Muscle of back (tissue), 11 donors: ENCODE data around the gene MRPL40. TPM values are rescaled to one million over a fixed set of nuclear protein-coding genes. Genes with fewer than 3 reads are reported as not detected.

Experiments used
- DNase-seq, 3 donors: peaks; one replicate each; pipeline versions ENCODE4 v3.0.0 to v3.0.0-alpha.2; 2013
- polyA plus RNA-seq, 10 donors: library from polyadenylated mRNA; unstranded; fragments of 120-200 nt; gene quantifications; one replicate each; pipeline ENCODE4 v1.2.1, GENCODE V29; 2013; ENCODE audit not compliant: insufficient read length in 10 of 10

MRPL40 gene
- polyA plus RNA-seq, 10 donors, result 28.0 to 36.7 (median 32.4) TPM

- DNase-seq, result no peak
These were observed 25.6 kb downstream of the MRPL40 start for GRCh38 chr22:19457828-19458428.

- DNase-seq, result no peak
These were observed 27.7 kb downstream of the MRPL40 start for GRCh38 chr22:19460036-19460435.

DNA sequence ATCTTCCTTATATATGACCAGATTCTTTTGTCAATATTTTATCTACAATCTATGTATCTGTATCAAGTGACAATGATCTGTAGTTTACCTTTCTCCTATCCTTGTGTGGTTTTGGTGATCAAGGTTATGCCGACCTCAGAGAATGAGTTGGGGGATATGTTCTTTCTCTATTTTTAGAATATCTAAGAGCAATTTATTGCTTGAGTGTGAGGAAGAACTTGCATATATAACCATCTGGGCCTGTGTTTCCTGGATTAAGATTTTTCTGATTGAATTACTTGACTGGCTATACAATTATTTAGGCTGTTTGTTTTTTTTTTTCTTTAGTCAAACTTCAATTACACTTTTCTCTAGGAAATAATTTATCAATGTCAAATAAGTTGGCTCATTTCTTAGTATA lies 29.2 kb downstream of the MRPL40 start:
- no peak for DNase-seq

DNA sequence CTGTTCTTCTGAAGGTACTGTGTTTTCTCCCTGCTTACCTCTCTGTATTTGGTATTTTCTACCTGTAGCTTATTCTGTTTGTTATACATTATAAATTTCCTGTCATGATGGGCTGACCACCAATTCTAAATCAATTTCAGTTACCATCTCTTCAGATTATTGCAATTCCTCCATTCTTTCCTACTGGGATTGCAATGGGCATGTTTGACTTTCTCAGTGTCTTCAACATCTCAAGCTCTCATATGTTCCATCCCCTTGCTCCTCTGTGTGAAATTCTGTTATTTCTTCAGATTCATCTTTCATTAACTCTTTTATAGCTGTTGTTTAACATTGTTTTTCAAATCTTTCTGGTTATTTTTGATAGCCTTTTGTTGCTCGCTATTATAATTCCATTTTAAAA lies 30.7 kb downstream of the MRPL40 start:
- DNase-seq, result no peak

DNA sequence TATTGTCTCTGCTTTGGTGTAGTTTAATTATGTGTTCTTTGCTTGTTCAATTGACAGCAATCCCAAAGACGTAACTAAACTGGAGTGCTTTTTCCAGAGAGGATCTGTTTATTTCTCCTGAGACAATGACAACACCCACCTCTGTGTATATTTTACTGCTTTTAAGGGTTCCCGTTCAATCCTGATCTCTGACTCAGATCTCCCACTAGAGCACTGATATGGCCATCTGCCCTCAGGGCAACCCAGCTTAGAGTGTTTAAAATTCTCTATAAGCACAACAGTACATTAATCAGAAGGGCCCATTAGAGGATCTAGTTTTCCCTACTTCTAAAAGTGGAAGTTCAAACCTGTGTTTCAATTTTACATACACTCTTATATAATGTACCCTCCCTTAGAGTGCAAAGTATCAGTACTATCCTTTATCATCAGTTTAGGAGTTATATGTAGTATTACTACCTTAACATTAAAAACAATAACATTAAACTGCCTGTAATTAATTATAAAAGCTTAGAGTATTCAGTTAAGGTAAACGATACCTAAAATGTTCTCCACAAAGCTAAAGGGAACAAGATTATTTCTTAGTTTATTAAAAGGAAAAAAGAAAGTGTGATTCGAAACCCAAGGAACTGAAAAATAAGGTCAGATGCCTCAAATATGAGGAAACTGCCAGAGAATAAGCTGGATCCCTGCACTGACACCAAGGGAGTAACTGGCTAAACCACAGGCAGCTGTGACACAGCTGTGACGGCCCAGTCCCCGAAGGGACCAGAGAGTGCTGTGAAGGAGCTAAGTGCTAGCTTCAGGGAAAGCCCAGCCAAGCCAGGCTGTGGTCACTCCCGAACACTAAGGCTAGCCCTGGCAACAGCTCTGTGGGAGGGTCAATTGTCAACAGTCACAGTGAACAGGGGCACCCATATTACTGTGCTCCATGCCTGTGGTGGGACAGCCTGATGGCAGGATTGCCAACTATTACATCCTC lies 31.4 kb downstream of the MRPL40 start:
- no peak for DNase-seq

- no peak for DNase-seq
These were observed 32.2 kb downstream of the MRPL40 start for GRCh38 chr22:19464546-19464945.

GRCh38 chr22:19464975-19465374 lies 32.6 kb downstream of the MRPL40 start:
- no peak for DNase-seq

- no peak for DNase-seq
These were observed 33.9 kb downstream of the MRPL40 start for GRCh38 chr22:19466126-19466716.

DNA sequence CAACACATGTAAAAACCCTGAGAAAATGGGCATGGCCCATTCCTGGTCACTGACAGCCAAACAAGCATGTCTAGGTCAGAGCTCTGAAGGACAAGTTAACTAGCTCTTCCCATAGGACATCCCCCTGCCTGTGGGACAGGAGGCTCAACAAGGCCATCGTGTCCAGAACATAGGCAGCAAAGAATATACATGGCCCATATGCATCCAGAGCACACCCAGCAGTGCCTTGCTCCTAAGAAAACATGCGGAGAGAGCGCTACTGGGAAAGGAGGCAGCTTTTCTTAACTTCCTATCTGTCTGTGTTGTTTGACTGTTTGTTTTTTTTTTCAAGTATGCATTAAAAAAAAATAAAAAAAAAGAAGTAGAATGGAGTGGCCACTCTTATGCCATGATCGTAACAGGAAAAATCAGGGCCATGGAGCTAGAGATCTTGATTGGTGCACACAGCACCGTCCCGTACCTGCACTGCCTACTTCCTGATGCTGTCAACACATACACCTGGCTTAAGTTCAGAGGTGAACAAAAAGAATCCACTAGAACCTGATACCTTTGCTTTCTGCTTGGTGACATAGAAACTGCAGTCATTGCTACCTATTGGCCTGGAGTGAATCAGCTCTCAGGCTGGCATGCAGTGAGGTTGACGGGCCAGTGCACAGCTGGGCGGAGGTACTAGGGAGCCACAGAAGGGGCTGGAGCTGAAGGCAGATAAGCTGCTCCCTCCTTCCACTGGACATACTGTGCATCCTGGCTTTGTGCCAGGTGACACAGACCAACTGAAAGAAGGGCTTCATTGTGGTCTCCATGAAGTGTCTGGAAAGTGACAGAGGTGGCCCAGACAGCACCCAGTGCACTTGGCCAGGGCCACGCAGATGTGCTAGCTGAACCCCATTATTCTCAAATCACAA lies 34.8 kb downstream of the MRPL40 start:
- no peak for DNase-seq

GRCh38 chr22:19467912-19468311 lies 35.6 kb downstream of the MRPL40 start:
- no peak for DNase-seq

GRCh38 chr22:19469421-19469820 lies 37.1 kb downstream of the MRPL40 start:
- DNase-seq, result no peak

DNA sequence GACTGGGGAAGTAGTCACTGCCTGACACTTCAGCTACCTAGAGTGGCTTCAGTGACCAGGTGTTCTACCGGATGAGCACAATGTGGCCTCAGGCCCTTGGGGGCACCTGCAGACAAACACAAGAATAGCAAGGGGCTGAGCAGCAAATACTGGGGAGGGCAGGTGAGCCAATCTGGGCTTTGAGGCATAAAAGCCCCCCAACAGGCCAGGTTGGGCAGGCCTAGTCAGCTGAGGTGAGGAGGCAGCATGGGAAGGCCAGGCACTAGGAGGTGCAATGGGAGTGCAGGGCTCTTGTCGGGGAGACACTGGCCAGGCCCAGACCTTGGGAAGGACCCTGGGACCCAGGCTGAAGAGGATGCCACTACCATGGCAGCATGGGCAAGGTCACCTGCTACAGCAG lies 37.7 kb downstream of the MRPL40 start:
- DNase-seq, result no peak

GRCh38 chr22:19471572-19471971 lies 39.2 kb downstream of the MRPL40 start:
- DNase-seq, result no peak

DNA sequence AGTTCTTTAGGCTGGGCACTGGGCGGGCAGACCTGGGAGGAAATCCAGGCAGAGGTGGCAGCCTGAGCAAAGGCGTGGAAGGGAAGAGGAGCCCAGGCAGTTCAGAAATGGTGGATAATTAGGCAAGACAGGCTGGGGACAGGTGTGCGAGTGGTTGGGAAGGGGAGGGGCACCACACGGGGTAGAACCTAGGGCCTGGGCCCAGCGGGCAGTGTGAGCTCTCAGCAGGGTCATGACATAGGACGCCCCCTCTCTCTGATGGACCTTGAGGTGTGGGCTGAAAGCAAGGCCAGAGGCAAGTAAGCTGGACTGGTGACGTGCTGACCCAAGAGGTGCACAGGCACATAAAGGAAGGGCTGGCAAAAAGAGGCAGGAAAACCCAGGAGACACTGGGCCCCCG lies 39.9 kb downstream of the MRPL40 start:
- no peak for DNase-seq

DNA sequence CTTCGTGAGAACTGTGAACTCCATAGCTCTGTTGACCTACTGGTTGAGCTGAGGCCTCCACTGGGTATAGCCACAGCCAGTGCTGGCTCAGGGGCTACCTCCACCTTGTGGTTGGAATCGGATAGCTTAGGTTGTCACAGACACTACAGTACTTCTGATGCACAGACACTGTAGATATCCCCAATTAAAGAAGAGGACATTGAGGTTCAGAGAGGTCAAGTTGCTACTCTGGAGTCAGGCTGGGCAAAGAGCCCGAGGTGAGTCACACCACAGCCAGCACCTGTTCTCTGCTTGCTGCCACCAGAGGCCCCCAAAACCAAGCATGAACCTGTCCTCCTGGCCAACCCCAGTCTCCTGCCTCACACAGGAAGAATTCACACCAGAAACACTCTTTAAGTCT lies 41.2 kb downstream of the MRPL40 start:
- DNase-seq, result no peak

GRCh38 chr22:19476023-19476422 lies 43.7 kb downstream of the MRPL40 start:
- no peak for DNase-seq

GRCh38 chr22:19477321-19478044 lies 45.1 kb downstream of the MRPL40 start:
- DNase-seq, result peak in 2 of 3 donors; percentile 1 to 36

DNA sequence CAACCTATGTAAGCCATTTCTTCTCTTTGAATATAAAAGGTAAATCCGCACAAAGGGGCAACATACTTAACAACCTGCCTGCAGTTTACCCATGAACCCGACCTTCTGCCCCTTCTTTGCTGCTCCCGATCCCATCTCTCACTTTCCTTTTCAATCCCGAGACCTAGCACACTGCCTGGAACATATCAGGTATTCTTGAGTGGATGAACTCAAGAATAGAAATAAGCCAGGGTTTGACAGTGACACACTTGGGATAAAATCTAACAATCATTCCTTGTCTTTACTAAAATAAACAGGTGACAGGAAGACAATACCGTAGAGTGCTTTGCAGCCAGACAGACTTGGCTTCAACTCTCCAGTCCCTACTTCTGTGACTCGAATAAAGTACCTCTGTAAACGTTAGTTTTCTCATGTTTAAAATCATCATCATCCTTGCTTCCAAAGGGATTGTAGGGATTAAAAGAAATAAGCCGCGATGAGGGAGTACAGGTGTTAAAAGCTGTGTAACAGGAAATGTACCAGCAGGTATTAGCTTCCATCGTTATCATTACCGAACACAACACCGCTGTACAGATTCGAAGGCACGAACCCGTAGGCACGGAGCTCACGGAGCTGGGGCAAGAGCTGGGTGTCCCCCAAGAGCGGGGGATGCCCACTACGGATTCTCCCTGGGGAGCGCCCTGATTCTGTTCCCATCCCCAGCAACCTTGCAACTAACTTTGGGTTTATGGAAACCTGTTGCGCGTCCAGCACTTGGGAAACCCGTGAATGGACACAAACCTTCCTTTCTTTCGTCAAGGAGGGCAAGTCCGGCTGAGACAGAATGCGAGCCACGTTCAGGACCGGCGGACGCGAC lies 45.9 kb downstream of the MRPL40 start:
- peak in 1 of 3 donors; percentile 20 for DNase-seq

DNA sequence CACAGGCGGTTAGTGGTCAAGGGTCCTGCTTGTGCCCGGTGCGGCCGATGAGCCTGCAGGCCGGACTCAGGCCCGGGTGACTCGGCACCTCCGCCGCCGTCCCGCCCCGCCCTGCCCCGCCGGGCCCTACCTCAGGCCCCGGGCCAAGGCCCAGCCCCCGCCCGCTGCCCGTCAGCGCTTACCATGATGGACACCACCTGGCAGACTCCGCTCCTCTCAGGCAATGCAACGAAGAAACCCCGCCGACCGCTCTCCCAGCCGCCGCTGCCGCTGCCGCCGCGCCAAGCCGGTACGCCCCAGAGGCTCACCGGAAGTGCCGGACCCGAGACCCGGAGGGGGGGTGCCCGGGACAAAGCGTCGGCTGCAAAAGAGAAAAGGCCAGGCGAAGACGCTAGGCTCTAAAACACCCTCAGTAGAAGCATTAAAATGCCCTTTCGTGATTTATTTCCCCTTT lies 46.6 kb downstream of the MRPL40 start, which contains the start of gene UFD1:
Gene UFD1, minus strand, starts transcription at position 293 of the 454 bp plus-strand sequence. Its CDS starts 108 bp downstream, at position 185.
- peak in 1 of 3 donors; percentile 28 for DNase-seq
